ENCODE data around the gene RALGPS1.

RALGPS1 gene

GRCh38 chr9:127128341-127129072 lies 213.9 kb downstream of the RALGPS1 start:
- DNase-seq: no peak

- no peak for DNase-seq
These were observed 214.6 kb downstream of the RALGPS1 start for GRCh38 chr9:127129073-127129717.

GRCh38 chr9:127129718-127130085 lies 215.1 kb downstream of the RALGPS1 start:
- no peak for DNase-seq

GRCh38 chr9:127130235-127130634 lies 215.7 kb downstream of the RALGPS1 start:
- no peak for DNase-seq

GRCh38 chr9:127130661-127131538 lies 216.3 kb downstream of the RALGPS1 start:
- DNase-seq: no peak

- DNase-seq: no peak
These were observed 217.3 kb downstream of the RALGPS1 start for GRCh38 chr9:127131871-127132270.

GRCh38 chr9:127132375-127132774 lies 217.8 kb downstream of the RALGPS1 start:
- no peak for DNase-seq

GRCh38 chr9:127132921-127133647 lies 218.5 kb downstream of the RALGPS1 start:
- DNase-seq: no peak

GRCh38 chr9:127133739-127134167 lies 219.2 kb downstream of the RALGPS1 start:
- DNase-seq: no peak

- DNase-seq: no peak
These were observed 220.6 kb downstream of the RALGPS1 start for GRCh38 chr9:127135056-127135745.

GRCh38 chr9:127136081-127136879 lies 221.7 kb downstream of the RALGPS1 start:
- no peak for DNase-seq

- DNase-seq: no peak
These were observed 222.5 kb downstream of the RALGPS1 start for GRCh38 chr9:127136880-127137639.

GRCh38 chr9:127137640-127138360 lies 223.2 kb downstream of the RALGPS1 start:
- no peak for DNase-seq

GRCh38 chr9:127138444-127138843 lies 223.9 kb downstream of the RALGPS1 start:
- no peak for DNase-seq

GRCh38 chr9:127139071-127139731 lies 224.6 kb downstream of the RALGPS1 start:
- no peak for DNase-seq

- DNase-seq: no peak
These were observed 225.2 kb downstream of the RALGPS1 start for GRCh38 chr9:127139775-127140174.

- no peak for DNase-seq
These were observed 225.6 kb downstream of the RALGPS1 start for GRCh38 chr9:127140181-127140580.

- no peak for DNase-seq
These were observed 226.5 kb downstream of the RALGPS1 start for GRCh38 chr9:127140842-127141675.

Measured in stimulated activated CD4-positive, alpha-beta T cell treated with anti-CD3 and anti-CD28 coated beads, Interleukin-2, amount 100 ng/mL, for 24 hours (primary cell).